Esophagus squamous epithelium (tissue), 4 donors: ENCODE results near the gene FERMT3.

Experiments used
- POLR2A ChIP-seq, 4 donors: fragments of 450-650 bp; IDR thresholded peaks; one replicate each; pipeline ENCODE4 v1.6.1; 2017; ENCODE audit warnings: antibody characterized with exemption in 4 of 4, mild to moderate bottlenecking in 4 of 4, moderate library complexity in 3 of 4
- TF ChIP-seq, protein P1 (sequence below), 6 experiments: fragments of 450-650 bp in 4 of 6; fragments of 200-600 bp in 2 of 6; sonication (generic) in 2 of 6; IDR thresholded peaks; one replicate each; pipeline ENCODE4 v1.5.1; 2016 to 2019; ENCODE audit warnings: antibody characterized with exemption in 6 of 6, mild to moderate bottlenecking in 4 of 6, moderate library complexity in 4 of 6

DNA sequence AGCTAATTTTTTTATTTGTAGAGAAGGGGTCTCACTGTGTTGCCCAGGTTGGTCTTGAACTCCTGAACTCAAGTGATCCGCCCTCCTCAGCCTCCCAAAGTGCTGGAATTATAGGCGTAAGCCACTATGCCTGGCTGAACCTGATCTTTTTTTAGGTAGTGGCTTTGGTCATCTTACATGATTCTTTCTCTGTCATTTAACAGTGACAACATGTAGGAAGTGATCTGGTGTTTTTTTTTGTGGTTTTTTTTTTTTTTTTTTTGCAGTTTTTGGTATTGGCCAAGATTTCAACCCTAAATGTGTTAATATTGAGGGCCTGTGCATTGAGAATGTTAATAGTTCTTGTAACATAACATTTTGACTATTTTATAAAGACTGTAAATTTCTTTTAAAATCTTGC is 8.0 kb upstream of the FERMT3 start:
- TF ChIP-seq POLR2A (IDR thresholded peaks at IDR 0.05) = no peak
- TF ChIP-seq, protein P1, sequence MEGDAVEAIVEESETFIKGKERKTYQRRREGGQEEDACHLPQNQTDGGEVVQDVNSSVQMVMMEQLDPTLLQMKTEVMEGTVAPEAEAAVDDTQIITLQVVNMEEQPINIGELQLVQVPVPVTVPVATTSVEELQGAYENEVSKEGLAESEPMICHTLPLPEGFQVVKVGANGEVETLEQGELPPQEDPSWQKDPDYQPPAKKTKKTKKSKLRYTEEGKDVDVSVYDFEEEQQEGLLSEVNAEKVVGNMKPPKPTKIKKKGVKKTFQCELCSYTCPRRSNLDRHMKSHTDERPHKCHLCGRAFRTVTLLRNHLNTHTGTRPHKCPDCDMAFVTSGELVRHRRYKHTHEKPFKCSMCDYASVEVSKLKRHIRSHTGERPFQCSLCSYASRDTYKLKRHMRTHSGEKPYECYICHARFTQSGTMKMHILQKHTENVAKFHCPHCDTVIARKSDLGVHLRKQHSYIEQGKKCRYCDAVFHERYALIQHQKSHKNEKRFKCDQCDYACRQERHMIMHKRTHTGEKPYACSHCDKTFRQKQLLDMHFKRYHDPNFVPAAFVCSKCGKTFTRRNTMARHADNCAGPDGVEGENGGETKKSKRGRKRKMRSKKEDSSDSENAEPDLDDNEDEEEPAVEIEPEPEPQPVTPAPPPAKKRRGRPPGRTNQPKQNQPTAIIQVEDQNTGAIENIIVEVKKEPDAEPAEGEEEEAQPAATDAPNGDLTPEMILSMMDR (IDR thresholded peaks at IDR 0.05) = no peak
